Muscle layer of duodenum (tissue), 2 donors: ENCODE data around the gene HSPA9.

Experiments
- H3K27ac ChIP-seq: one replicate; pipeline ENCODE4 v1.7.0; 2013; ENCODE audit warnings: mild to moderate bottlenecking, low read length
- H3K27me3 ChIP-seq: one replicate; pipeline ENCODE4 v1.7.0; 2013; ENCODE audit warnings: low read depth, mild to moderate bottlenecking, control low read depth, low read length
- H3K36me3 ChIP-seq, 2 donors: one replicate each; pipeline ENCODE4 v1.7.0; 2013; ENCODE audit warnings: low read length in 2 of 2, control low read depth in 1 of 2, mild to moderate bottlenecking in 1 of 2; ENCODE audit not compliant: insufficient read depth in 2 of 2, control insufficient read depth in 1 of 2
- H3K4me1 ChIP-seq, 2 donors: one replicate each; pipeline ENCODE4 v1.7.0; 2013; ENCODE audit warnings: low read length in 2 of 2, mild to moderate bottlenecking in 2 of 2, control low read depth in 1 of 2, moderate library complexity in 1 of 2; ENCODE audit not compliant: insufficient read depth in 2 of 2, control insufficient read depth in 1 of 2
- H3K4me3 ChIP-seq, 2 donors: one replicate each; pipeline ENCODE4 v1.7.0; 2013; ENCODE audit warnings: low read length in 2 of 2, low read depth in 1 of 2, mild to moderate bottlenecking in 1 of 2
- H3K9me3 ChIP-seq, 2 donors: one replicate each; pipeline ENCODE4 v1.7.0; 2013; ENCODE audit warnings: low read length in 2 of 2, control low read depth in 1 of 2, mild to moderate bottlenecking in 1 of 2; ENCODE audit not compliant: control insufficient read depth in 1 of 2
- donor health status: healthy.

The HSPA9 gene

GRCh38 chr5:138538943-138539627 lies 36.1 kb downstream of the HSPA9 start:
- Histone ChIP-seq H3K9me3 (no peaks in the 10 kb centered on the region), H3K27me3 (no peaks in the 10 kb centered on the region), H3K36me3 (peaks cover 6 to 14% of the 10 kb centered on the region in 2 donors), H3K27ac (no peak overlapping the region), H3K4me3 (no peak overlapping the region), H3K4me1 (peaks cover 20 to 42% of the 10 kb centered on the region in 2 donors)

DNA sequence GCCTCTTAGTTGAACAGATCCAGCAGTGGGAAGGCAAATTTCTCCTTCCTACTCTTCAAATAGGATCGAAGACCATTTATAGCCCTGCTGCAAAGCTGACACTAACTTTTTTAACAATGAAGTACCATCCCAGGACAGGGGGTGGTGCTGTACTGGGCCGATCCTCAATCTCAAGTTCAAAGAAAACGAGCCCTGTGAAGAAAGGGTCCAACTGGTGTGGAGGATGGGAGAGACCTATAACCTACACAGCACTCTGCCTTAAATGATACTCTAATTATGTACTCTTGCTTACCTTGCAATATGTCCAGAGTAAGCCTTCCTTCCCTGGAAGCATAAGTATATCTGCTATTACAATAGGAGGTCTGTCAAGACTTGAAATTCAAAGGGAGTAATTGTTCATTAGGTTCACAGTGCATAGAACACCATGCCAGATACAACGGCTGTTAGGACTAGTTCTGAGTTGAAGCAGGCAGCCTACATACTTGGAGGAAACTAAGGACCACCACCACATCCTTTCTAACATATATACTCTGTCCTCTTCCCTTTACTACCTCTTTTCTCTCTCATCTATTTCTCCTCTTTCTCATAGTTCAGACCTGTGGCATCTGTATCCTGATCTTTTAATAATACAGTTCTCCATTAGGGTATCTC lies 38.4 kb downstream of the HSPA9 start:
- H3K4me1 ChIP-seq: peaks cover 19 to 44% of the 10 kb centered on the region in 2 donors
- H3K27ac ChIP-seq: no peak overlapping the region
- no peak overlapping the region for H3K4me3 ChIP-seq
- H3K27me3 ChIP-seq: no peaks in the 10 kb centered on the region
- no peaks in the 10 kb centered on the region for H3K9me3 ChIP-seq
- peaks cover 0 to 6% of the 10 kb centered on the region in 2 donors for H3K36me3 ChIP-seq

- Histone ChIP-seq H3K4me3 (no peak overlapping the region), H3K36me3 (peaks cover 0 to 6% of the 10 kb centered on the region in 2 donors), H3K9me3 (no peaks in the 10 kb centered on the region), H3K27ac (no peak overlapping the region), H3K4me1 (peaks cover 13 to 38% of the 10 kb centered on the region in 2 donors), H3K27me3 (no peaks in the 10 kb centered on the region)
These were observed 39.0 kb downstream of the HSPA9 start for GRCh38 chr5:138536215-138536614.

DNA sequence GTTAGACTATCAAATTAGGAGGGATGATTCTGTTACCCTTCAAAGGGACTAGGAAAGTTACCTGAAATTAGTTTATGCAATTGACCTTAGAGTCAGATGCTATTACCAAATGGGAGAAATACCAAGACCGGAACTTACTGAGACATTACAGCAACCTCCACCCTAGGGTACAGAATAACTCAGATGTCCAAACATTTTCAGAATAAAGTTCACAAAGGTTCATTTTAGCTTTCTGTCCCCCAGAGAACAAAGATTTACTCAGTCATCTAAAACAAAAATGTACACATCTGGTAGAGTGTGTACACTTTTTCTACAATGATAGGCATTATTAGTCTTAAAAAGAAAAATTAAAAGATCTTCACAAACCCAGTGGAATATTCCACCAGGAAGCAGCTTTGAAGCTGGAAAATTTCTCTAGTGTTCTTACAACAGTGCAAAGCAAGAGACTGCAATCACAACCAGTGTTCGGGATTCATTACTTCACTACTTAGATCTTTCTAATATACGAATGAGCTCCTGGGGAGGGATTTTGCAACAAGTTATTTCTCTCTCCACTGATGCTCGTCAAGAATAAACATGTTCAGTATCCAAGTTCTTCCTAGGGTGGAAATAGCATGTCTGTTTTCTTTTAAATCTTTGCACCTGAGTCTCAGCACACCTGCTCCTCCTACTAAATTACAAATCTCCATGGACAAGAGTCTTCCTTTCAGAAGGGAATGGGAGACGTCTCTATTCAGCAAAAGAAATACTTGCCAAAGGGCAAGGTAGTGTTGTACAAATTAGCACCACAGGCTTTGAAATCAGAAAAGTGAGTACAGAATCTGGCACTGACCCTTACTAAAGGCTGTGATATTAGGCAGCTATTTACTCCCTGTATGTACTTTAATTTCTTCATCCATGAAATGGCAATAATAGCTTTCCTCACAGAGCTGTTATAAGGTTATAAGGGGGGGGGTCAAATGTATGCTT lies 40.9 kb downstream of the HSPA9 start:
- Histone ChIP-seq H3K27me3 (no peaks in the 10 kb centered on the region), H3K4me1 (peaks cover 7 to 20% of the 10 kb centered on the region in 2 donors)

DNA sequence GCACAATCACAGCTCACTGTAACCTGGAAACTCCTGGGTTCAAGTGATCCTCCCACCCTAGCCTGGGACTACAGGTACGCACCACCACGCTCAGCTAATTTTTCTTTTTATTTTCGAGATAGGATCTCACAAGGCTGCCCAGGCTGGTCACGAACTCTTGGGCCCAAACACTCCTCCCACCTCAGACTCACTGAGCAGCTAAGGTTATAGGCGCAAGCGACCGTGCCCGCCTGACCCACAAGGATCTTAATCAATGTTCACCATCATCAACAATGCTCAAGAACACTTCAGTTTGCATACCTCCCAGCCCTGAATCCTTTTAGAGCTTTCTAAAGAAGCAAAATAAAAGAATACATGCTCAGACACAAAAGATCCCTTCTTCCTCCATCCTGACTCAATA lies 45.4 kb downstream of the HSPA9 start:
- no peak overlapping the region for H3K27ac ChIP-seq
- H3K4me1 ChIP-seq: peaks cover 0 to 12% of the 10 kb centered on the region in 2 donors

More for the DNA sequence above, 40.9 kb downstream of the HSPA9 start:
- Histone ChIP-seq H3K9me3 (no peaks in the 10 kb centered on the region), H3K27ac (no peak overlapping the region), H3K4me3 (no peak overlapping the region), H3K36me3 (peaks cover 0 to 8% of the 10 kb centered on the region in 2 donors)

DNA sequence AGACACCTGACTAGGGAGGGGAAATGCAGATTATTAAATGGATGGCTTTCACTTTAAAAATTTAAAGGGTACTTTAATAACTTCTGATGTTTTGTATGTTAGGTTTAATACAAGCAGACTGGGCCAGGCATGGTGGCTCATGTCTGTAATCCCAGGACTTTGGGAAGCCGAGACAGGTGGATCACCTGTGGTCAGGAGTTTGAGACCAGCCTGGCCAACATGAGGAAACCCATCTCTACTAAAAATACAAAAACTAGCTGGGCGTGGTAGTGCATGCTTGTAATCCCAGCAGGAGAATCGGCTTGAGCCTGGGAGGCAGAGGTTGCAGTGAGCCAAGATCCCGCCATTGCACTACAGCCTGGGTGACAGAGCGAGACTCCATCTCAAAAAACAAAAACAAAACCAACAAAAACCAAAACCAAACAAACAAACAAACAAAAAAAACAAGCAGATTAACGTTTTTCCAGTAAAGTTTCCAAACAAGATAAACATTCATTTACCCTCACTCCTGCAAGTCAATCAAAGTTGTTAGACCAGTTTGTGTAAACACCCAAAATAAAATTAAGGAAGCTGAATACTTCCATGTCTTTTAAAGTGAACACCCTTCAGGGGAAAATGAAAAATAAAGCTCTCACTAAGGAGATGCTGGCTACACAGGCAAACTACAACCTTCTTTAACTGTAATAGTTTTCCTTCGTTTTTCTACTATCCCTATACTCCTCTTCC lies 46.3 kb downstream of the HSPA9 start:
- Histone ChIP-seq H3K27me3 (no peaks in the 10 kb centered on the region), H3K27ac (no peak overlapping the region), H3K4me1 (peaks cover 0 to 3% of the 10 kb centered on the region in 2 donors), H3K4me3 (no peak overlapping the region), H3K9me3 (no peaks in the 10 kb centered on the region), H3K36me3 (peaks cover 0 to 4% of the 10 kb centered on the region in 2 donors)

More for the DNA sequence above, 45.4 kb downstream of the HSPA9 start:
- peaks cover 0 to 4% of the 10 kb centered on the region in 2 donors for H3K36me3 ChIP-seq
- no peaks in the 10 kb centered on the region for H3K9me3 ChIP-seq
- no peaks in the 10 kb centered on the region for H3K27me3 ChIP-seq
- no peak overlapping the region for H3K4me3 ChIP-seq

- no peak overlapping the region for H3K4me3 ChIP-seq
- no peaks in the 10 kb centered on the region for H3K9me3 ChIP-seq
- H3K36me3 ChIP-seq: peaks cover 0 to 4% of the 10 kb centered on the region in 2 donors
- no peaks in the 10 kb centered on the region for H3K27me3 ChIP-seq
- no peaks in the 10 kb centered on the region for H3K4me1 ChIP-seq
- no peak overlapping the region for H3K27ac ChIP-seq
These were observed 47.0 kb downstream of the HSPA9 start for GRCh38 chr5:138528208-138528607.

GRCh38 chr5:138527170-138527569 lies 48.0 kb downstream of the HSPA9 start:
- Histone ChIP-seq H3K27me3 (no peaks in the 10 kb centered on the region), H3K27ac (no peak overlapping the region), H3K9me3 (no peaks in the 10 kb centered on the region), H3K36me3 (peaks cover 0 to 4% of the 10 kb centered on the region in 2 donors), H3K4me1 (no peaks in the 10 kb centered on the region), H3K4me3 (no peak overlapping the region)

- peaks cover 2 to 3% of the 10 kb centered on the region in 2 donors for H3K36me3 ChIP-seq
- no peaks in the 10 kb centered on the region for H3K9me3 ChIP-seq
- H3K27ac ChIP-seq: no peak overlapping the region
- no peak overlapping the region for H3K4me3 ChIP-seq
- H3K4me1 ChIP-seq: no peaks in the 10 kb centered on the region
- H3K27me3 ChIP-seq: no peaks in the 10 kb centered on the region
These were observed 51.8 kb downstream of the HSPA9 start for GRCh38 chr5:138523406-138523805.

DNA sequence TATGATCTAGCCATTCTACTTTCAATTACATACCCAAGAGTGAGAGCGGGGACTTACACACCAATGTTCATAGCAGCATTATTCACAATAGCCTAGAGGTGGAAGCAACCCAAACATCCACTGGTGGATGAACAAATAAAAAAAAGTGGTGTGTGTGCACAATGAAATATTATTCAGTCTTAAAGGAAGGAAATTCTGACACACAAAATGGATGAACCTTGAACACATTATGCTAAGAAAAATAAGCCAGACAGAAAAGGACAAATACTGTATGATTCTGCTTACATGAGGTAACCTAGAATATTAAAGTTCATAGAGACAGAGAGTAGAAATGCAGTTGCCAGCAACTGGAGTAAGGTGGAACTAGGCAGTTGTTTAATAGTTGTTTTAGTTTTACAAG lies 54.2 kb downstream of the HSPA9 start:
- Histone ChIP-seq H3K36me3 (peaks cover 21 to 26% of the 10 kb centered on the region in 2 donors), H3K27me3 (no peaks in the 10 kb centered on the region), H3K27ac (no peak overlapping the region), H3K4me3 (no peak overlapping the region), H3K9me3 (no peaks in the 10 kb centered on the region), H3K4me1 (no peaks in the 10 kb centered on the region)
